WERI-Rb-1 (cell line): Measurements from ENCODE around the gene WWOX.

ENCODE experiments used
- DNase-seq: peaks from one replicate; pipeline ENCODE4 v3.0.0-alpha.2; 2020
- H3K27ac ChIP-seq: fragments of 250-450 bp; sonication (Bioruptor Pico); 2 replicates; pipeline ENCODE4 v1.5.1; 2020; ENCODE audit warnings: mild to moderate bottlenecking, moderate library complexity
- H3K27me3 ChIP-seq: fragments of 250-450 bp; sonication (Bioruptor Pico); 2 replicates; pipeline ENCODE4 v1.5.1; 2021; ENCODE audit warnings: mild to moderate bottlenecking, low read depth, moderate library complexity; ENCODE audit not compliant: insufficient read depth, severe bottlenecking
- H3K36me3 ChIP-seq: fragments of 250-450 bp; sonication (Bioruptor Pico); 2 replicates; pipeline ENCODE4 v1.5.1; 2020; ENCODE audit warnings: mild to moderate bottlenecking, moderate library complexity
- H3K4me3 ChIP-seq: 2 replicates; pipeline ENCODE4 v1.5.1; 2011; ENCODE audit warnings: low read depth, mild to moderate bottlenecking, control low read depth, low read length
- H3K9me3 ChIP-seq: fragments of 250-450 bp; sonication (Bioruptor Pico); 2 replicates; pipeline ENCODE4 v1.5.1; 2021; ENCODE audit warnings: mild to moderate bottlenecking, moderate library complexity; ENCODE audit not compliant: severe bottlenecking
- CTCF ChIP-seq: IDR thresholded peaks from 2 replicates; pipeline ENCODE4 v1.5.1; 2011; ENCODE audit warnings: low read depth, mild to moderate bottlenecking, control low read depth, inconsistent platforms, low read length

The WWOX gene

GRCh38 chr16:78385086-78385805 is 285.8 kb downstream of the WWOX start:
- H3K4me3 ChIP-seq, result no peak overlapping the region
- H3K27me3 ChIP-seq, result no peaks in the 10 kb centered on the region
- TF ChIP-seq CTCF, result no peak
- no peak overlapping the region for H3K27ac ChIP-seq
- H3K36me3 ChIP-seq, result no peaks in the 10 kb centered on the region
- no peaks in the 10 kb centered on the region for H3K9me3 ChIP-seq
- no peak for DNase-seq

DNA sequence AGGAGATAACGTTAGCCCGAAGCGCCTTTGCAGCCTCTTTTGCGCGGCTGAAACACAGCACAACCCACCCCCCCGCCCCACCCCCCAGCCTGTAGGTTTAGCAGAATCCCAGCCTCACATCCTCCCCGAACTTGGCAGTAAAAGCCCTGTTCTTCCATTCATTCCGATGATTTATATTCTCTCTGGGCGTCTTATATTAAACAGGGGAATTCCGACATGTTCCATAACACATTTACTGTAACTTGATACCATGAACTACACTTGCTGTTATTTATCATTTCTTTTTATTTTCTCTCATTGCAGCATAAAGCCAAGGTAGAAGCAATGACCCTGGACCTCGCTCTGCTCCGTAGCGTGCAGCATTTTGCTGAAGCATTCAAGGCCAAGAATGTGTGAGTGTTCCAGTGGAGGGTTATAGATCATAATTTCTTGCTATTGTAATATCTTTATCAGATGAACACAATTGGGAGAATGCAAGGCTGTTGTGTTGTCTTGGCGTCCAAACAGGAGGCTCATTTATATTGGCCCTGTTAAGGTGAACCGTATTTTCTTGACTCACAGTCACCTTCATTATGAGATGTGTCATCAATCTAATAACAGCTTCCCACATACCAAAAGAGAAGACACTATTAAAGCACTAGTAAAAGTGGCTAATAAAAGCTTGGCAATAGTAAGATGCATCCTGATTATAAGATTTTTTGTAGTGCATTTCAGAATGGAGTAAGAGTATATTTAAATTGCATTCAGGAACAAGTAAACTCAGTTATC is 287.3 kb downstream of the WWOX start:
- TF ChIP-seq CTCF, result no peak
- no peaks in the 10 kb centered on the region for H3K27me3 ChIP-seq
- no peak overlapping the region for H3K27ac ChIP-seq
- no peaks in the 10 kb centered on the region for H3K36me3 ChIP-seq
- H3K9me3 ChIP-seq, result no peaks in the 10 kb centered on the region
- DNase-seq, result no peak
- H3K4me3 ChIP-seq, result no peak overlapping the region

- H3K27ac ChIP-seq, result no peak overlapping the region
- no peak for TF ChIP-seq CTCF
- no peaks in the 10 kb centered on the region for H3K9me3 ChIP-seq
These were observed 289.6 kb downstream of the WWOX start for GRCh38 chr16:78389009-78389498.

GRCh38 chr16:78390092-78390491 is 290.6 kb downstream of the WWOX start:
- no peak overlapping the region for H3K4me3 ChIP-seq
- H3K36me3 ChIP-seq, result no peaks in the 10 kb centered on the region
- no peak for DNase-seq
- TF ChIP-seq CTCF, result no peak
- no peaks in the 10 kb centered on the region for H3K9me3 ChIP-seq
- H3K27ac ChIP-seq, result no peak overlapping the region
- H3K27me3 ChIP-seq, result no peaks in the 10 kb centered on the region

More at GRCh38 chr16:78389009-78389498, 289.6 kb downstream of the WWOX start:
- Histone ChIP-seq H3K4me3 (no peak overlapping the region), H3K27me3 (no peaks in the 10 kb centered on the region), H3K36me3 (no peaks in the 10 kb centered on the region)
- no peak for DNase-seq

GRCh38 chr16:78390508-78391324 is 291.3 kb downstream of the WWOX start:
- no peaks in the 10 kb centered on the region for H3K36me3 ChIP-seq
- no peak for DNase-seq
- no peaks in the 10 kb centered on the region for H3K27me3 ChIP-seq
- TF ChIP-seq CTCF, result no peak
- H3K4me3 ChIP-seq, result no peak overlapping the region
- H3K27ac ChIP-seq, result no peak overlapping the region
- H3K9me3 ChIP-seq, result no peaks in the 10 kb centered on the region
